ENCODE measurements around the gene CYS1. TPM values are rescaled to one million over a fixed set of nuclear protein-coding genes. Genes with fewer than 3 reads are reported as not detected.
A peak's percentile ranks its signal among the peaks of the same experiment; 100 is the strongest.

CYS1 gene
- total and polyA plus RNA-seq, 7 experiments from 2014 or later, result 1.3 TPM; not detected in 6

DNA sequence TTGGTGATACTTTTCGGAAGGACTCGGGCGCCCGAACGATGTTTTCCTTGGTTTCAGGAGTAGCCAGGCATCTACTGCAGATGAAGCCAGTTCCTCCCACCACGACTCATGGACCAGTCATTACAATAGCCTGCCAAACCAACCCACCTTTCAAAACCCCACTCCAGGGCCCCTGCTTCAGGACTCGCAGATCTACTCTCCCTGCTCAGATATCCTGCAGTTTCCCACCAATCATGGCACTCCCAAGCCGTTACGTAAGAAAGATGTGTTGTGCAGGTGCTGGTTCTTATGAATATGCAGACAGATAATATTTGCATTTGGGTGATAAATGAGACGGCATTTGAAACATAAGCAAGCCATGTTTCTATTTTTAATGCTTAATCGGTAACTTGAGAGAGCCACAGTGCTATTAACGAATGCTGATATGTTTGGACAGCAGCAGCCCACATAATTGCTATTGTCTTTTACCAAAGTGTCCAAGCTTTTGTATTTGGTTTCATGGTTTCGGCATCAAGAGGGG lies 3.5 kb upstream of the CYS1 start:
- no peak overlapping the region for H3K4me3 ChIP-seq (ENCODE audit: low read length)
- H3K4me3 Mint-ChIP-seq, result no peak overlapping the region
- intact Hi-C loops (cut with micrococcal nuclease), result no loop called here
- peaks cover 9 to 18% (median 14%) of the 10 kb centered on the region in 7 donors for H3K4me1 Mint-ChIP-seq
- H3K27me3 ChIP-seq (ENCODE audit: control insufficient read depth in 2 of 2, insufficient read depth in 2 of 2, low read length in 2 of 2), result peaks cover 0 to 8% of the 10 kb centered on the region in 2 donors
- no peak for DNase-seq
- H3K27ac Mint-ChIP-seq, result no peak overlapping the region
- ChIA-PET CTCF (interaction anchor here (0.7 kb wide), 1 partner anchor 17 kb away, joined by 3 read pairs; no protein-coding TSS in a partner anchor), POLR2A (no interaction called here)
- peaks cover 57 to 82% (median 65%) of the 10 kb centered on the region in 5 donors for H3K27me3 Mint-ChIP-seq
- no peaks in the 10 kb centered on the region for H3K9me3 ChIP-seq (ENCODE audit: control insufficient read depth in 2 of 3, low read length in 3 of 3)
- peaks cover 9 to 11% of the 10 kb centered on the region in 2 donors for H3K4me1 ChIP-seq (ENCODE audit: control insufficient read depth in 2 of 2, insufficient read depth in 2 of 2, low read length in 2 of 2)
- no peaks in the 10 kb centered on the region for H3K36me3 ChIP-seq (ENCODE audit: control insufficient read depth in 2 of 3, insufficient read depth in 3 of 3, low read length in 3 of 3)
- ATAC-seq, result no peak
- H3K36me3 Mint-ChIP-seq, result peaks cover 0 to 4% (median 0%) of the 10 kb centered on the region in 5 donors
- H3K27ac ChIP-seq (ENCODE audit: low read depth, low read length), result no peak overlapping the region
- peaks cover 0 to 2% (median 0%) of the 10 kb centered on the region in 11 donors for H3K9me3 Mint-ChIP-seq

DNA sequence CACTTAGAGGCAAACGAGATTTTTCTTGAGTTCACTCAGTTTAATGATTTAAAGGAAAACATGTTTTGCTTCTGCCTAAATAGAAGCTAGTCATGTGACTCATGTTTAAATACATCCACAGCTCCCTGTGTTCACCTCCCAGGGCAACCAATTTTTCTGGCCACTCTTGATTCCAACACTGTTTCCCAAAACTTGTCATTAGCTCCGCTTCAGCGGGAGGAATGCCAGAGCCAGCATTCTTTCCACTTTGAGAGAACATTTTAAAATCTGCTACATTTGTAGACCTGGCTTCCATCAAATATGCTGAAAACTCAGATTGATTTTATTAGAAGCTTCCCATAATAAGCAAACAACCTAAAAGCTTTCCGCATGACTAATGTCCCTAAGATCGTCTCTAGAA lies 2.8 kb upstream of the CYS1 start:
- no peak for ATAC-seq
- peaks cover 9 to 11% of the 10 kb centered on the region in 2 donors for H3K4me1 ChIP-seq (ENCODE audit: control insufficient read depth in 2 of 2, insufficient read depth in 2 of 2, low read length in 2 of 2)
- ChIA-PET CTCF (interaction anchor here (0.7 kb wide), 2 partner anchors 17 to 326 kb away, joined by 3 to 5 read pairs; no protein-coding TSS in a partner anchor), POLR2A (interaction anchor here (0.8 kb wide), 1 partner anchor 20 kb away, joined by 6 read pairs; no protein-coding TSS in a partner anchor)
- peaks cover 0 to 13% of the 10 kb centered on the region in 2 donors for H3K27me3 ChIP-seq (ENCODE audit: control insufficient read depth in 2 of 2, insufficient read depth in 2 of 2, low read length in 2 of 2)
- Mint-ChIP-seq H3K9me3 (peaks cover 0 to 2% (median 0%) of the 10 kb centered on the region in 11 donors), H3K4me3 (no peak overlapping the region), H3K36me3 (peaks cover 0 to 4% (median 0%) of the 10 kb centered on the region in 5 donors), H3K4me1 (peaks cover 9 to 25% (median 14%) of the 10 kb centered on the region in 7 donors), H3K27ac (no peak overlapping the region), H3K27me3 (peaks cover 64 to 82% (median 72%) of the 10 kb centered on the region in 5 donors)
- no peak for DNase-seq
- intact Hi-C loops (cut with micrococcal nuclease), result no loop called here
- no peak overlapping the region for H3K4me3 ChIP-seq (ENCODE audit: low read length)
- no peaks in the 10 kb centered on the region for H3K36me3 ChIP-seq (ENCODE audit: control insufficient read depth in 2 of 3, insufficient read depth in 3 of 3, low read length in 3 of 3)
- no peak overlapping the region for H3K27ac ChIP-seq (ENCODE audit: low read depth, low read length)
- no peaks in the 10 kb centered on the region for H3K9me3 ChIP-seq (ENCODE audit: control insufficient read depth in 2 of 3, low read length in 3 of 3)

DNA sequence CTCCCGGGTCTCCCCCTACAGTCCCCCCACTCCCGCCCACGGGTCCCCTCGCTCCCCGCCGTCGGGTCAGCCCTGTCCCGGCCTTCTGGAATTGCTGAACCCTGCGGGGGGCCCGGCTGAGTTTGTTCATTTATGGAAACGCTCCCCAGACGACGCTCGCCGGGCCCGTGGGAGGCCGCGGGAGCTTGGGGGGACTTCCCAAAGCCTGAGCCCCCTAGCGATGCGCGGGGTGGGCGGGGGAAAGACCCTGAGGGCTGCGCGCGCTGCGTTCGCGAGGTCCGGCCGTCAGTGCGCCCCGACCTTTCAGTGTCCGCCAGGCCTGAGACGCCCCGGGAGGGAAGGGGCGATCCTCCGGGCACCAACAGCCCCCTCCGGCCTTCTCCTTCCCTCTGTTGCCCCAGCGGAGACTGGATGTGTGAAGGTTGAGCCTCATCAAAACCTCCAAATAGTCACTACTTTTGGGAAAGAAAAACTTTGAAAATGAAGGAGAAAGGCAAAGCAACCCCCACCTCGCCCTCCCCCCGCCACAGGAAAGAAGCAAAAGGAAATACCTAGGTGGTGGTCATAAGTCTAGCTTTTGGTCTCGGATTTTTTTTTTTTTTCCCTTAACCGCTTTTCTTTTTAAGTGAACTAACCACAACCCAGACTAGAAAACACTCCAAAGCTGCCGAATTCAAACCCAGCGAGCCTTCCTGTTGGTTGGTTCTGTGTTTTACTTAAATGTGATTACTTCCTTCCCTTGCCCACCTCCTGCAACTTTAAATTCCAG lies 509 bp upstream of the CYS1 start:
- intact Hi-C loops (cut with micrococcal nuclease), result loop anchor here in 1 of 2 donors (2.0 kb wide), 1 partner anchor 40 kb away; no protein-coding TSS in a partner anchor
- Histone ChIP-seq H3K36me3 (ENCODE audit: control insufficient read depth in 2 of 3, insufficient read depth in 3 of 3, low read length in 3 of 3) (no peaks in the 10 kb centered on the region), H3K27me3 (ENCODE audit: control insufficient read depth in 2 of 2, insufficient read depth in 2 of 2, low read length in 2 of 2) (peaks cover 0 to 17% of the 10 kb centered on the region in 2 donors), H3K27ac (ENCODE audit: low read depth, low read length) (no peak overlapping the region), H3K4me1 (ENCODE audit: control insufficient read depth in 2 of 2, insufficient read depth in 2 of 2, low read length in 2 of 2) (peaks cover 9 to 11% of the 10 kb centered on the region in 2 donors), H3K4me3 (ENCODE audit: low read length) (peak overlapping the region; percentile 32), H3K9me3 (ENCODE audit: control insufficient read depth in 2 of 3, low read length in 3 of 3) (no peaks in the 10 kb centered on the region)
- peak overlapping the region in 2 of 9 donors; percentile 20 to 41 for H3K27ac Mint-ChIP-seq
- H3K4me1 Mint-ChIP-seq, result peaks cover 9 to 25% (median 14%) of the 10 kb centered on the region in 7 donors
- ATAC-seq (peak; percentile 69), DNase-seq (peak in 7 of 9 donors; percentile 26 to 45 (median 35))
- peak overlapping the region; percentile 64 to 85 (median 78) for H3K4me3 Mint-ChIP-seq
- POLR2A ChIA-PET, result interaction anchor here (0.7 kb wide), 1 partner anchor 338 kb away, joined by 3 read pairs; no protein-coding TSS in a partner anchor
- H3K36me3 Mint-ChIP-seq, result peaks cover 0 to 4% (median 0%) of the 10 kb centered on the region in 5 donors
- no peaks in the 10 kb centered on the region for H3K9me3 Mint-ChIP-seq
- CTCF ChIA-PET, result interaction anchor here (0.9 kb wide), 1 partner anchor 12 kb away, joined by 4 read pairs; no protein-coding TSS in a partner anchor
- peaks cover 70 to 83% (median 79%) of the 10 kb centered on the region in 5 donors for H3K27me3 Mint-ChIP-seq

DNA sequence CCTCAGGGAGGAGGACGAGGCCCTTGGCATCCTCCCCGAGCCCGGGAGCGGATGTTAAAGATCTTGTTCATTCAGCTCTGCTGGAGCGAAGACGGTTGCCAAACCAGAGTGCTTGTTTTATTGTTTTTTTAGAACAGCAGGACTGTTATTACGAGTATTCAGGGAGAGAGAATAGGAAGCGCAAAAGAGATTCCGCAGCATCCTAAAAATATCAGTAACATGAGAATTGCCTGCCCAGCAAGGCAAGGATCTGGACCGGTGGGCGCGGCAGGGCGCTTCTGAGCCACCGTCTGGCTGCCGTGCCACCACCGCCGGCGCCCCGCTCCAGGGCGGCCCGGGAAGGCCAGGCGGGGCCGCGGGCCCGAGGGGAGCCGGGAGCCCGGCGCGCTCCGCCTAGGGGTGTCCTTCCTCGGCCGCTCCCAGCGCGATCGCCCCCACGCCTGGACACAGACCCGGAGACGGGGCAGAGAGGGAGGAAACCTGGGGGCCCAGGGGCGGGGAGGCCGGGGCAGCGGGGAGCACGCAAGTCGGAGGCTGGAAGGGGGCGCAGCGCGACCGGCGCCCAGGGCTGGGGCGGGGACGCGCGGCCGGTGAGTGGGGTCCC lies 843 bp downstream of the CYS1 start:
- ATAC-seq (peak; percentile 50), DNase-seq (peak in 5 of 9 donors; percentile 18 to 37 (median 31))
- Mint-ChIP-seq H3K27me3 (peaks cover 76 to 85% (median 82%) of the 10 kb centered on the region in 5 donors), H3K27ac (peak overlapping the region in 5 of 9 donors; percentile 49 to 64 (median 51)), H3K4me3 (peak overlapping the region; percentile 78 to 96 (median 87)), H3K9me3 (no peaks in the 10 kb centered on the region), H3K36me3 (peaks cover 0 to 4% (median 0%) of the 10 kb centered on the region in 5 donors), H3K4me1 (peaks cover 9 to 25% (median 14%) of the 10 kb centered on the region in 7 donors)
- no peaks in the 10 kb centered on the region for H3K36me3 ChIP-seq (ENCODE audit: control insufficient read depth in 2 of 3, insufficient read depth in 3 of 3, low read length in 3 of 3)
- ChIA-PET CTCF (interaction anchor here (1.3 kb wide), 1 partner anchor 356 kb away, joined by 4 read pairs; no protein-coding TSS in a partner anchor), POLR2A (no interaction called here)
- intact Hi-C loops (cut with micrococcal nuclease), result no loop called here
- H3K27me3 ChIP-seq (ENCODE audit: control insufficient read depth in 2 of 2, insufficient read depth in 2 of 2, low read length in 2 of 2), result peaks cover 0 to 13% of the 10 kb centered on the region in 2 donors
- peaks cover 9 to 11% of the 10 kb centered on the region in 2 donors for H3K4me1 ChIP-seq (ENCODE audit: control insufficient read depth in 2 of 2, insufficient read depth in 2 of 2, low read length in 2 of 2)
- H3K9me3 ChIP-seq (ENCODE audit: control insufficient read depth in 2 of 3, low read length in 3 of 3), result no peaks in the 10 kb centered on the region
- H3K4me3 ChIP-seq (ENCODE audit: low read length), result no peak overlapping the region
- no peak overlapping the region for H3K27ac ChIP-seq (ENCODE audit: low read depth, low read length)

DNA sequence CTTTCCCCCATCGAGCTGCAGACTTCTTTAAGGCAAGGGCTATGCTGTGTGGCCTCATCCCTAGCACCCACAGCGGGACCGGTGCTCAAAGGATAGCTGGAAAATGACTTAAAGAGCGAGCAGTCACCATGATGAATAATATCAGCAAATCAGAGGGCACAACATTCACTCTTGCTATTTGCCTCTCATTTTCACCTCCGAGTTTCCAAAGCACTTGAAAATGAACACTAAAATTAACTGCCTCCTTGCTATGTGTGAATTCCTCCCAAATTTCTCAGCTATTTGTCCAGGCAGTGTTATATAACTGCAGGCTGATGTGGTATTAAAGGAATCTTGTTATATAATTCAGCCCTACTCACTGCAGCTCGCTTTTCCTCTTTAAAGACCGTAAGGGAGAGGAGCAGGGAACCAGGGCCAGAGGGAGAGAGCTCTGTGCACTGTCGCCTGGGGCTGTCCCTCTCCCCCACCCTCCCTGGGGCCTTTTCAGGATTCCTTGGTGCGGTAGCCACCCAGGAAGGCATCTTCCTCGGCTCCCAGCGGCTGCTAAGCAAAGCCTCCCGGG lies 1.4 kb downstream of the CYS1 start:
- ChIA-PET POLR2A (no interaction called here), CTCF (interaction anchor here (1.3 kb wide), 1 partner anchor 356 kb away, joined by 4 read pairs; no protein-coding TSS in a partner anchor)
- peaks cover 75 to 85% (median 82%) of the 10 kb centered on the region in 5 donors for H3K27me3 Mint-ChIP-seq
- H3K9me3 ChIP-seq (ENCODE audit: control insufficient read depth in 2 of 3, low read length in 3 of 3), result no peaks in the 10 kb centered on the region
- H3K36me3 Mint-ChIP-seq, result peaks cover 0 to 4% (median 0%) of the 10 kb centered on the region in 5 donors
- H3K9me3 Mint-ChIP-seq, result no peaks in the 10 kb centered on the region
- H3K27me3 ChIP-seq (ENCODE audit: control insufficient read depth in 2 of 2, insufficient read depth in 2 of 2, low read length in 2 of 2), result peaks cover 0 to 13% of the 10 kb centered on the region in 2 donors
- H3K27ac Mint-ChIP-seq, result peak overlapping the region in 1 of 9 donors; percentile 51
- no peak for ATAC-seq
- no peaks in the 10 kb centered on the region for H3K36me3 ChIP-seq (ENCODE audit: control insufficient read depth in 2 of 3, insufficient read depth in 3 of 3, low read length in 3 of 3)
- no peak overlapping the region for H3K4me3 ChIP-seq (ENCODE audit: low read length)
- no peak overlapping the region for H3K27ac ChIP-seq (ENCODE audit: low read depth, low read length)
- H3K4me3 Mint-ChIP-seq, result peak overlapping the region; percentile 78 to 96 (median 87)
- peaks cover 9 to 11% of the 10 kb centered on the region in 2 donors for H3K4me1 ChIP-seq (ENCODE audit: control insufficient read depth in 2 of 2, insufficient read depth in 2 of 2, low read length in 2 of 2)
- peaks cover 9 to 25% (median 14%) of the 10 kb centered on the region in 7 donors for H3K4me1 Mint-ChIP-seq
- intact Hi-C loops (cut with micrococcal nuclease), result no loop called here
- no peak for DNase-seq

DNA sequence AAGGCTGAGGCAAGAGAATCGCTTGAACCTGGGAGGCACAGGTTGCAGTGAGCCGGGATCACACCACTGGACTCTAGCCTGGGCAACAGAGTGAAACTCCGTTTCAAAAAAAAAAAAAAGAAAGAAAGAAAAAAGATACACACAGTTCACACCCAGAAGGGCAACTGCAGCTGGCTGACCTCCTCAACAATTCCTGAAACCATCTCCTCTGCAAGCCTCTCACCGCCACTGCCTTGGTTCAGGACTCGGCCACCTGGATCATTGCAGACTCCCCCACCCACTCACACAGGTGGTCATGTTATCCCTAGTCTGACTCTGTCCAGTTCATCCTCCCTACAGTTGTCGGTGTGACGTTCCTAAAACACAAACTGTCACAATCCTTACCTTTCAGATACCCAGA lies 2.2 kb downstream of the CYS1 start:
- Histone ChIP-seq H3K36me3 (ENCODE audit: control insufficient read depth in 2 of 3, insufficient read depth in 3 of 3, low read length in 3 of 3) (no peaks in the 10 kb centered on the region), H3K27ac (ENCODE audit: low read depth, low read length) (no peak overlapping the region), H3K27me3 (ENCODE audit: control insufficient read depth in 2 of 2, insufficient read depth in 2 of 2, low read length in 2 of 2) (peaks cover 0 to 13% of the 10 kb centered on the region in 2 donors), H3K9me3 (ENCODE audit: control insufficient read depth in 2 of 3, low read length in 3 of 3) (no peaks in the 10 kb centered on the region), H3K4me3 (ENCODE audit: low read length) (no peak overlapping the region), H3K4me1 (ENCODE audit: control insufficient read depth in 2 of 2, insufficient read depth in 2 of 2, low read length in 2 of 2) (peaks cover 9 to 11% of the 10 kb centered on the region in 2 donors)
- H3K27ac Mint-ChIP-seq, result no peak overlapping the region
- H3K27me3 Mint-ChIP-seq, result peaks cover 67 to 85% (median 79%) of the 10 kb centered on the region in 5 donors
- H3K4me1 Mint-ChIP-seq, result peaks cover 9 to 23% (median 14%) of the 10 kb centered on the region in 7 donors
- intact Hi-C loops (cut with micrococcal nuclease), result no loop called here
- peaks cover 0 to 4% (median 0%) of the 10 kb centered on the region in 5 donors for H3K36me3 Mint-ChIP-seq
- ATAC-seq (no peak), DNase-seq (no peak)
- POLR2A ChIA-PET, result interaction anchor here (0.8 kb wide), 1 partner anchor 44 kb away, joined by 3 read pairs; no protein-coding TSS in a partner anchor
- no peaks in the 10 kb centered on the region for H3K9me3 Mint-ChIP-seq
- CTCF ChIA-PET, result interaction anchor here (1.3 kb wide), 1 partner anchor 357 kb away, joined by 4 read pairs; no protein-coding TSS in a partner anchor
- H3K4me3 Mint-ChIP-seq, result no peak overlapping the region

All from naive thymus-derived CD4-positive, alpha-beta T cell (primary cell).